Activated CD8-positive, alpha-beta memory T cell treated with anti-CD3 and anti-CD28 coated beads, Interleukin-2, amount 50 U/mL, for 1 hour (primary cell): Measurements from ENCODE around the gene G6PC1.
"Not testable (repeated sequence)": the region's sequence is repeated elsewhere in the genome, so short reads cannot be mapped to it uniquely, and the experiment has no call there.

ENCODE experiments used
- DNase-seq: peaks from one replicate; pipeline ENCODE4 v3.0.0-alpha.2; 2020; ENCODE audit errors: extremely low read depth

Gene G6PC1

DNA sequence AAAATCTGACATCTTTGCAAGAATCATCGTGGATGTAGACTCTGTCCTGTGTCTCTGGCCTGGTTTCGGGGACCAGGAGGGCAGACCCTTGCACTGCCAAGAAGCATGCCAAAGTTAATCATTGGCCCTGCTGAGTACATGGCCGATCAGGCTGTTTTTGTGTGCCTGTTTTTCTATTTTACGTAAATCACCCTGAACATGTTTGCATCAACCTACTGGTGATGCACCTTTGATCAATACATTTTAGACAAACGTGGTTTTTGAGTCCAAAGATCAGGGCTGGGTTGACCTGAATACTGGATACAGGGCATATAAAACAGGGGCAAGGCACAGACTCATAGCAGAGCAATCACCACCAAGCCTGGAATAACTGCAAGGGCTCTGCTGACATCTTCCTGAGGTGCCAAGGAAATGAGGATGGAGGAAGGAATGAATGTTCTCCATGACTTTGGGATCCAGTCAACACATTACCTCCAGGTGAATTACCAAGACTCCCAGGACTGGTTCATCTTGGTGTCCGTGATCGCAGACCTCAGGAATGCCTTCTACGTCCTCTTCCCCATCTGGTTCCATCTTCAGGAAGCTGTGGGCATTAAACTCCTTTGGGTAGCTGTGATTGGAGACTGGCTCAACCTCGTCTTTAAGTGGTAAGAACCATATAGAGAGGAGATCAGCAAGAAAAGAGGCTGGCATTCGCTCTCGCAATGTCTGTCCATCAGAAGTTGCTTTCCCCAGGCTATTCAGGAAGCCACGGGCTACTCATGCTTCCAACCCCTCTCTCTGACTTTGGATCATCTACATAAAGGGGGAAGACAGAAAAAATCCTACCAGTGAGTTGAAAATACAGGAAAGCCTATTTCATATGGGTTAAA lies at the start of gene G6PC1:
Gene G6PC1 (plus strand): TSS at position 340 of the 872 bp plus-strand sequence. CDS start 78 bp downstream, at position 418.
- DNase-seq = no peak

DNA sequence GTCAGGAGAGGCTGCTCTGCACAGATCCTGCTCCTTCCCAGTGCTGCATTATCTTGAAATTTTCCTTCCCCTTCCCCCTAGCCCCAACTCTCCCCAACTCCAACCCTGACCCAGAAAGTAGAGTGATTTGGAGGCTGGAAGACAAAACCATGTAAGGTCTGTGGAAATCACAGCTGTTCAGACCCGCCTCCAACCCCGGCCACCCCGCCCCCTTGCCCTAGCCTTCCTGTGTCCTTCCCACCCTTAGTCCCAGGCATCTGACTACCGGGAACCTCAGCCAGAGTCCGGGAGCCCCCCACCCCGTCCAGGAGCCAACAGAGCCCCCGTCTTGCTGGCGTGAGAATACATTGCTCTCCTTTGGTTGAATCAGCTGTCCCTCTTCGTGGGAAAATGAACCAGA lies 49.6 kb upstream of the G6PC1 start, which contains the start of gene AOC3:
Gene AOC3 (plus strand): TSS at position 246 of the 400 bp plus-strand sequence. CDS start 145 bp downstream, at position 391.
- no peak for DNase-seq

- DNase-seq = not testable (repeated sequence)
These were observed 49.0 kb upstream of the G6PC1 start for GRCh38 chr17:42851371-42852240.

DNA sequence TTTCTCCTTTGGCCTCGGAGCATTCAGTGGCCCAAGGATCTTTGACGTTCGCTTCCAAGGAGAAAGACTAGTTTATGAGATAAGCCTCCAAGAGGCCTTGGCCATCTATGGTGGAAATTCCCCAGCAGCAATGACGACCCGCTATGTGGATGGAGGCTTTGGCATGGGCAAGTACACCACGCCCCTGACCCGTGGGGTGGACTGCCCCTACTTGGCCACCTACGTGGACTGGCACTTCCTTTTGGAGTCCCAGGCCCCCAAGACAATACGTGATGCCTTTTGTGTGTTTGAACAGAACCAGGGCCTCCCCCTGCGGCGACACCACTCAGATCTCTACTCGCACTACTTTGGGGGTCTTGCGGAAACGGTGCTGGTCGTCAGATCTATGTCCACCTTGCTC lies 48.2 kb upstream of the G6PC1 start:
- no peak for DNase-seq

DNA sequence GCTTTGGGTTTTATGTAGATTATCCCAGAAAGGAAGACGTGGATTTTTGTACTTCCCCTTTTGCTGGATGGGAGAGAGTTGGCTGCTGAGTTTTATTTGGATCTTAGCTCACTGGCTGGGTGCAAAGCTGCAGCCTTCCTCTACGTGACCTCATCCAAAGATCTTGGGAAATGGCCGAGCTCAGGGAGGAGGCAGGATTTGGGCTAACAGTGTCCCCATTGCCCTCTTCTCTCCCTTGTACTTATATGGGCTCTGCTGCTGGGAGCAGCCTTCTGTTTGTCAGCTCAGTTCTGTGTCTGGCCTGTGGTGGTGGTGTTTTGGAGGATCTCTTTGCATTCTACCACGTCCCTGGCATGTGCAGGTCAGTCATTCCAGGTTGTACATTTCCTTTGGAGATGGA lies 47.6 kb upstream of the G6PC1 start:
- DNase-seq = no peak

GRCh38 chr17:42853597-42853967 lies 47.0 kb upstream of the G6PC1 start:
- DNase-seq = no peak

- no peak for DNase-seq
These were observed 46.4 kb upstream of the G6PC1 start for GRCh38 chr17:42853968-42854790.

- DNase-seq = no peak
These were observed 45.5 kb upstream of the G6PC1 start for GRCh38 chr17:42855048-42855596.

DNA sequence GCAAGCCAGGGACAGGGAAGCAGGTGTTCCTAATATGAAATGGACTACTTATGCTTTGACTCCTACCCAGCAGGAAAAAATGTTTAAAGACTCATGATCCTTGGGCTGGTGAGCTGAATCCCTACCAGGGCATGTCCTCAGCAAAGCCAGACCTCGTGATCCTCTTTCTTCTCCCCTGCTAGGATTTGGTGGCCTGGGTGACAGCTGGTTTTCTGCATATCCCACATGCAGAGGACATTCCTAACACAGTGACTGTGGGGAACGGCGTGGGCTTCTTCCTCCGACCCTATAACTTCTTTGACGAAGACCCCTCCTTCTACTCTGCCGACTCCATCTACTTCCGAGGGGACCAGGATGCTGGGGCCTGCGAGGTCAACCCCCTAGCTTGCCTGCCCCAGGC lies 44.5 kb upstream of the G6PC1 start:
- not testable (repeated sequence) for DNase-seq

- DNase-seq = not testable (repeated sequence)
These were observed 44.1 kb upstream of the G6PC1 start for GRCh38 chr17:42856516-42856915.

DNA sequence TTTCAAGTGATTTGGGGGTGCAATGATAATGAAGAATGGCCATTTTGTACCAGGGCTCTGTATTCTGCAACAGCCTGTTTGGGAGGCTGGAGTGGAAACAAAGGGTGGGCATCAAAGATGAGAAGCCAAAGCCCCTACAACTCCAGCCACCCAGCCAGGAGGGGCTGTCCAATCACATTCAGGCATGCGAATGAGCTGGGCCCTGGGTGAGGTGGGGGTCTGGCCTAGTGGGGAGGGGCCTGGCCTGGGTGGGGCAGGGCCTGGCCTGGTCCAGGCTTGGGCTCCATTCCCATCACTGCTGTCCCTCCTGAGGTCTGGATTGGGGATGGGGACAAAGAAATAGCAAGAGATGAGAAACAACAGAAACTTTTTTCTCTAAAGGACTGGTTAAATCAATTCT lies 43.2 kb upstream of the G6PC1 start:
- DNase-seq = no peak

GRCh38 chr17:42865638-42866094 lies 34.9 kb upstream of the G6PC1 start:
- no peak for DNase-seq

DNA sequence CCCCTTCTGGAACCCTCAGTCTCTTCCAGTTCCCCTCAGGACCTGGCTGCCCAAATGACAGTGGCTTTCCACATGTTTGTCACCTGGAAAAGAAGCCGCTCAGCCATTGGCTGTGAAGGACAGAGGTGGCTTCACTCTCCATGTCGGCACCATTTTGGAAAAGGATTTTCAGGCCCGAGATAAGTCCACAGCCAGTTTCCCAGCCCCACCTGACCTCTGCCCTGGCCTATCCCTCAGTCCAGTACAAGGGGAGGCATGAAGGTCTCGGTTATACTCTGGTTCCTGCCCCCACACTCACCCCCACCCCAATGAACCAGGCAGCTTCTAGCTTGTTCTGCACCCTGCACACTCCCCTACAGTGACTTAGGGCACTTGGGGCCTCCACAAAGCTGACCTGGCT lies 34.4 kb upstream of the G6PC1 start:
- no peak for DNase-seq

DNA sequence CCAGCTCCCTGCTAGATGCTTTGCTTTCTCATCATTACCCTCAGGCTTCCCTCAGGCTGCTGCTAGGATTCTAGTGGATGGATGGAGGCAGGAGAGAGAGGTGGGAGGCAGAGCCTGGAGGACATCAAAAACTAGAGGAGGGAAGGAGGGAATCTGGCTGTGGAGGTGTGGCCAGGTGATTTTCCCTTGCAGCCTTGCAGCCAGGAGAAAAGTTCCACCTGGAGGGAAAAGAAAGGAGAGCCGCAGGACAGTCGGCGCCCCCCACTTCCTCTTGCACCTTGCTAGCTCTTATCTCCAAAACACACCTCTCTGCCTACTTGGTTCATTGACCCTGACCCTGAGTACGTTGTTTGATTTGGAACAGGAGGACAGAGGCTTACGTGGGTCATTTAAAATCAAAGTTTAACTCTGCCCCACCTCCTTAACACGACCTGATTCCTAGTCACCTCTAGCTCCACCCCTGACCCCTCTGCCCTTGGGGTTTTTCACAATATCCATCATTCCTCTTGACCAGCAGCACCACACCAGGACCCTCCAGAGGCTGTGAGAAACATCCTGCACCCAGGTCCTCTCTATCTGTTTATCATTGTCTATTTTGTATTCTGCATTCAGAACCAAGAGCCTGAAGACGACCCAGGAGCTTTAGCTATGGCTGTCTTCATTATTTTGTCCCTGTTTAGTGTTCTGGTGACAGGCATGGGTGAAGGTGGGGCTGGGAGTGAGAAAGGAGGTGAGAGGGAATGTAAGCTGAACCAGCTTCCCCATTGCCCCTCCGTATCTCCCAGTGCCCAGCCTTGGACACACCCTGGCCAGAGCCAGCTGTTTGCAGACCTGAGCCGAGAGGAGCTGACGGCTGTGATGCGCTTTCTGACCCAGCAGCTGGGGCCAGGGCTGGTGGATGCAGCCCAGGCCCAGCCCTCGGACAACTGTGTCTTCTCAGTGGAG lies 33.7 kb upstream of the G6PC1 start:
- no peak for DNase-seq

- DNase-seq = not testable (repeated sequence)
These were observed 32.8 kb upstream of the G6PC1 start for GRCh38 chr17:42867694-42868261.

DNA sequence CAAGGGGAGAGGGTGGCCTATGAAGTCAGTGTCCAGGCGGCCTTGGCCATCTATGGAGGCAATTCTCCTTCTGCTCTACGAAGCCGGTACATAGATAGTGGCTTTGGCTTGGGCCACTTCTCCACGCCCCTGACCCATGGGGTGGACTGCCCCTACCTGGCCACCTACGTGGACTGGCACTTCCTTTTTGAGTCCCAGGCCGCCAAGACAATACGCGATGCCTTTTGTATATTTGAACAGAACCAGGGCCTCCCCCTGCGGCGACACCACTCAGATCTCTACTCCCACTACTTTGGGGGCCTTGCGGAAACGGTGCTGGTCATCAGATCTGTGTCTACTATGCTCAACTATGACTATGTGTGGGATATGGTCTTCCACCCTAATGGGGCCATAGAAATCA lies 32.3 kb upstream of the G6PC1 start:
- no peak for DNase-seq

- DNase-seq = no peak
These were observed 29.0 kb upstream of the G6PC1 start for GRCh38 chr17:42871647-42872046.

- DNase-seq = no peak
These were observed 28.2 kb upstream of the G6PC1 start for GRCh38 chr17:42872251-42872965.

DNA sequence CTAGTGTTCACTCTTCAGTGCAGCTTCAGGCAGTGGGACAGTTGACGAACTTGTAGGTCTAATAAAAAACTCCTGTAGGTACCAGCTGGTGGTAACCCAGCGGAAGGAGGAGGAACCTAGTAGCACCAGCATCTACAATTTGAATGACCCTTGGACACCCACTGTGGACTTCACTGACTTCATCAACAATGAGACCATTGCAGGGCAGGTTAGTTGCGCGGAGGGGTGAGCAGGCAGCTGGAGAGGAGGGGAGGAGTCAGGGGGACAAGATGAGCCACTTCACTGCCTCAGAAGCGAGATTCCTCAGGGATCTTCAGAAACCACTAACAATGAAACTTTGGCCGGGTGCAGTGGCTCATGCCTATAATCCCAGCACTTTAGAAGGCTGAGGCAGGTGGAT lies 27.3 kb upstream of the G6PC1 start:
- no peak for DNase-seq
